Esophagus muscularis mucosa (tissue), 4 donors: ENCODE measurements around the gene PCSK6. TPM values are rescaled to one million over a fixed set of nuclear protein-coding genes. Genes with fewer than 3 reads are reported as not detected.

ENCODE experiments used
- DNase-seq: peaks from one replicate; pipeline ENCODE4 v3.0.0-alpha.2; 2017; ENCODE audit errors: extremely low spot score
- H3K27ac ChIP-seq, 4 donors: fragments of 200-600 bp; sonication (generic); replicated peaks in 1 of 4; 1 replicate in 3 of 4; 2 replicates in 1 of 4; pipeline ENCODE4 v1.5.1; 2016 to 2019; ENCODE audit warnings: mild to moderate bottlenecking in 1 of 4
- H3K27me3 ChIP-seq, 4 donors: fragments of 200-600 bp; sonication (generic); one replicate each; pipeline versions ENCODE4 v1.5.1 to v1.6.0; 2016 to 2019
- H3K36me3 ChIP-seq, 4 donors: fragments of 200-600 bp; sonication (generic); one replicate each; pipeline ENCODE4 v1.5.1; 2016 to 2019
- H3K4me1 ChIP-seq, 4 donors: fragments of 200-600 bp; sonication (generic); one replicate each; pipeline ENCODE4 v1.5.1; 2016 to 2019
- H3K4me3 ChIP-seq, 4 donors: fragments of 200-600 bp; sonication (generic); 1 replicate in 2 of 4; 2 replicates in 2 of 4; pipeline ENCODE4 v1.5.1; 2016 to 2019; ENCODE audit warnings: mild to moderate bottlenecking in 4 of 4, moderate library complexity in 1 of 4
- H3K9me3 ChIP-seq, 4 donors: fragments of 200-600 bp; sonication (generic); 1 replicate in 3 of 4; 2 replicates in 1 of 4; pipeline ENCODE4 v1.5.1; 2016 to 2019
- CTCF ChIP-seq, 3 experiments: fragments of 200-600 bp in 2 of 3; fragments of 450-650 bp in 1 of 3; sonication (generic) in 2 of 3; IDR thresholded peaks; one replicate each; pipeline ENCODE4 v1.5.1; 2017 to 2019; ENCODE audit warnings: antibody characterized with exemption in 3 of 3, mild to moderate bottlenecking in 2 of 3, moderate library complexity in 1 of 3
- EP300 ChIP-seq: sonication (generic); formaldehyde crosslinking; IDR thresholded peaks from one replicate; pipeline ENCODE4 v1.6.1; 2017; ENCODE audit warnings: antibody characterized with exemption
- POLR2A ChIP-seq: fragments of 450-650 bp; IDR thresholded peaks from one replicate; pipeline ENCODE4 v1.6.1; 2017; ENCODE audit warnings: antibody characterized with exemption, moderate library complexity, mild to moderate bottlenecking, low read depth
- POLR2AphosphoS5 ChIP-seq, 2 donors: sonication (generic); formaldehyde crosslinking; IDR thresholded peaks; one replicate each; pipeline ENCODE4 v1.6.1; 2017; ENCODE audit warnings: antibody characterized with exemption in 2 of 2
- WGBS: methylation state at CpG from one replicate; pipeline ENCODE4 v1.1.5; 2018; 5-methylcytosine and 5-hydroxymethylcytosine counted together
- intact Hi-C: fragments of 100-400 bp; cut with DNase I; formaldehyde crosslinking; loops from one replicate; pipeline ENCODE4 v1.15.1; 2023
- total RNA-seq, 4 donors: library from RNA; depleted of rRNA; stranded (reverse); fragments of >200 nt; gene quantifications; one replicate each; pipeline versions ENCODE4 v1.1.0 to v1.2.1, GENCODE V29; 2016

PCSK6 gene
- total RNA-seq, 4 donors from 2014 or later = 13.6 to 24.1 (median 15.3) TPM

- no peak overlapping the region for H3K27ac ChIP-seq
- WGBS = 91% methylated on average over 8 of the region's 8 CpGs
- H3K4me1 ChIP-seq = no peaks in the 10 kb centered on the region
- peaks cover 0 to 26% (median 0%) of the 10 kb centered on the region in 4 donors for H3K27me3 ChIP-seq
- TF ChIP-seq POLR2AphosphoS5 (IDR thresholded peaks at IDR 0.05) = no peak
- no peak for TF ChIP-seq EP300
- no peak for TF ChIP-seq POLR2A
- no peak for TF ChIP-seq CTCF (IDR thresholded peaks at IDR 0.05)
- intact Hi-C loops = no loop called here
- peaks cover 0 to 32% (median 0%) of the 10 kb centered on the region in 4 donors for H3K36me3 ChIP-seq
- no peak overlapping the region for H3K4me3 ChIP-seq
- DNase-seq = no peak
- H3K9me3 ChIP-seq = no peaks in the 10 kb centered on the region
Measured at GRCh38 chr15:101326026-101326315, 163.5 kb downstream of the PCSK6 start.

DNA sequence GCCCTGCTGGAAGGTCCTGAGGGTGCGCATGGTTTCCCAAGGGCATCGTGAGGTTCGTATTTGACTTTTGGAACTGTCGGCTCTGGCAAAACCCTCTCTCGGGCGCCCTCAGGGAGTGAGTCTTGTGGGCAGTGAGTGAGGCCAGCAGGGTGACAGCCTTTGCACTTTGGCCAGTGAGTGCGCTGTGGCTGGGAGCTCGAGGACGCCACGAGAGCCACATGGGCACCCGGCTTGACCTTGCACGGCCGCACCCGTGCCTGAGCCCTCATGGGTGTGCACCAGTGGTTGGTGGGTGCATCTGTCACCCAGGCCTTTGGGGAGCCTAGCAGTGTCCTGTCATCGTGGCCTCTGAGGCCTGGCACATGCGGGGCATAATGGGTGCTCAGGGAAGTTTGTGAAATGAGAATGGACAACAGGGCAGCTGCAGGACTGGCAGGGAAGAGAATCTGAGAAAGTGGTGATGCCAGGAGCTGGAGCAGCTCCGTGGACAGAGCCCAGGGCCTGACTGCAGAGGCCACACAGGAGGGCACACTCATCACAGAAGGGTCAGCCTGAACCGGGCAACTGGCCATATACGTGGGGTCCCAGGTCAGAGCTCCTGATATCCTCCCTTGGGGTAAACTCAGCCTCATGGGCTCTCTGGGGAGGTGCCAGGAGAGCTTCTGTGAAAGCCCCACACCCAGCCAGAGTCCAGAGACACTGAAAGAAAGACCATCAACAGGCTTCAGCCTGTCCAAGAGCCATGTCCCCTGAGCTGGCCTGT is 164.1 kb downstream of the PCSK6 start:
- Histone ChIP-seq H3K27ac (no peak overlapping the region), H3K4me3 (no peak overlapping the region), H3K36me3 (peaks cover 0 to 37% (median 0%) of the 10 kb centered on the region in 4 donors), H3K9me3 (no peaks in the 10 kb centered on the region), H3K27me3 (peaks cover 0 to 31% (median 0%) of the 10 kb centered on the region in 4 donors), H3K4me1 (no peaks in the 10 kb centered on the region)
- TF ChIP-seq CTCF (IDR thresholded peaks at IDR 0.05) (no peak), POLR2AphosphoS5 (IDR thresholded peaks at IDR 0.05) (no peak), EP300 (no peak), POLR2A (no peak)
- WGBS = 82% methylated on average over 15 of the region's 19 CpGs
- intact Hi-C loops = no loop called here
- DNase-seq = no peak

DNA sequence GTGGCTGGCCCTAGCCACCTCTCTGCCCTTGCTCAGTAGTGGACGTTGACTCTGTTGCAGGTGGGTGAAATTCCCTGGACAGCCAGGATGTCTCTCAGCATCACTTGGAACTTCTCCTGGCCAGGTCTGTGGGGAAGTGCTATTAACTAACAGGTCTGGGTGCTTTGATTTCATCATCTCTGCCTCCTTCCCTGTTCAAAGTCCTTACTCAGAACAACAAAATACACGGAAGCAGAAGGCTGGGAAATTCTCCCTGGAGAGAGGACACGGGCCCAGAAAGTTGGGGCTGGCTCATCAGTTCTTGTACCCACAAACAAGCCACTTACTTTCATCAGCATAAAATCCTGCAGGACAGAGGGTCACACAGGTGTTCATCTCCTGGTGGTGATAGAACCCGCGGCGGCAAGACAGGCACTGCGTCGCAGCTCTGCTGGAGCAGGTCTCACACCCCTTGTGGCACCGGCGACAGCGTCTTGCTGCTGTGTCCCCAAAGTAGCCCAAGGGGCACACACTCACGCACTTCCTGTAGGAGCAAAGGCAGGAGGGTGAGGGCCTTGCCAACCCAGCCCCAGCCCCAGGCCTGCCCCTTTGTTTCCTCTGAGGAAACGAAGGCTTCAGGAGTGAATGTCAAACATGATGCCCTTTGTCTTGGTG is 164.9 kb downstream of the PCSK6 start:
- DNase-seq = no peak
- TF ChIP-seq CTCF (IDR thresholded peaks at IDR 0.05) = no peak
- TF ChIP-seq EP300 = no peak
- TF ChIP-seq POLR2A = no peak
- TF ChIP-seq POLR2AphosphoS5 (IDR thresholded peaks at IDR 0.05) = no peak
- 81% methylated on average over 10 of the region's 13 CpGs for WGBS
- H3K27ac ChIP-seq = no peak overlapping the region
- H3K36me3 ChIP-seq = peaks cover 0 to 40% (median 0%) of the 10 kb centered on the region in 4 donors
- no peak overlapping the region for H3K4me3 ChIP-seq
- no peaks in the 10 kb centered on the region for H3K9me3 ChIP-seq
- no peaks in the 10 kb centered on the region for H3K4me1 ChIP-seq
- intact Hi-C loops = no loop called here
- peaks cover 0 to 37% (median 0%) of the 10 kb centered on the region in 4 donors for H3K27me3 ChIP-seq

DNA sequence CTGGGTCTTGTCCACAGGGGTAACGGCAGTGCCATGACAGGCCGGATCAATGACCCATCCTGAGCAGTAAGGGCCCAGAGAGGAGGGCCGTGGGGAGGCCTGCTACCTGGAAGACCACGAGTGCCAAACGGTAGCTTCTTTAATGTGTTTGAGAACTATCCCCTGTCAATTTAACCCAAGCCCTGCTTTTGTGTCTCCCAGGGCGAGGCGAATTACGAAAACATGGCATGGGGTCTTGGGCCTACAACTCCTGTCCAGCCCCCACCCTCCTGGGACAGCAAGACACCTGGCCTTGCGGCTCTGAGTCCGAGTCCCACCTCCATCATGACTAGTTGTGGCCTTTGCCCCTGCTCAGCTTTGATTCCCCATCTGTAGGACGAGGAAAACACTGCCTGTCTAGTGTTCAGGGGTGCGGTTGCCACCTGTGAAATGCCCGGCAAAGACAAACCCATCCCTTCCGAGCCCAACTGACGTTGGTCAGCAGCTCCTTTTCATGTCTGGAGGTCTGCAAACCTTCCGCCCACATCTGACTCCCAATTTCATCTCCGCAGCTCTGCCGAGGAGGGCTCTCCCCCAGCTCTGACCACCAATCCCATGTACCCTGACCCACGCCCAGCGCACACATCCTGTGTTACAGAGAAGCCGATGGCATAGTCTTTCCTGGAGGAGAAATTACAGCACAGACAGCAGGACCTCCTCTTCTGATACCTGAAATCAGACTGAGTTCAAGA is 165.5 kb downstream of the PCSK6 start:
- H3K9me3 ChIP-seq = no peaks in the 10 kb centered on the region
- H3K4me1 ChIP-seq = no peaks in the 10 kb centered on the region
- no peak overlapping the region for H3K4me3 ChIP-seq
- no peak overlapping the region for H3K27ac ChIP-seq
- DNase-seq = no peak
- H3K27me3 ChIP-seq = peaks cover 0 to 35% (median 0%) of the 10 kb centered on the region in 4 donors
- WGBS = 90% methylated on average over 18 of the region's 21 CpGs
- H3K36me3 ChIP-seq = peaks cover 0 to 40% (median 0%) of the 10 kb centered on the region in 4 donors
- TF ChIP-seq EP300 (no peak), CTCF (IDR thresholded peaks at IDR 0.05) (no peak), POLR2A (no peak), POLR2AphosphoS5 (IDR thresholded peaks at IDR 0.05) (no peak)
- intact Hi-C loops = no loop called here
